ENCODE results near the gene UPB1.
"Not testable (repeated sequence)": the region's sequence is repeated elsewhere in the genome, so short reads cannot be mapped to it uniquely, and the experiment has no call there.

Gene UPB1

GRCh38 chr22:24504956-24505736 is 10.0 kb downstream of the UPB1 start:
- DNase-seq (ENCODE audit: low spot score) = no peak

- no peak for DNase-seq (ENCODE audit: low spot score)
These were observed 11.8 kb downstream of the UPB1 start for GRCh38 chr22:24506802-24507438.

DNA sequence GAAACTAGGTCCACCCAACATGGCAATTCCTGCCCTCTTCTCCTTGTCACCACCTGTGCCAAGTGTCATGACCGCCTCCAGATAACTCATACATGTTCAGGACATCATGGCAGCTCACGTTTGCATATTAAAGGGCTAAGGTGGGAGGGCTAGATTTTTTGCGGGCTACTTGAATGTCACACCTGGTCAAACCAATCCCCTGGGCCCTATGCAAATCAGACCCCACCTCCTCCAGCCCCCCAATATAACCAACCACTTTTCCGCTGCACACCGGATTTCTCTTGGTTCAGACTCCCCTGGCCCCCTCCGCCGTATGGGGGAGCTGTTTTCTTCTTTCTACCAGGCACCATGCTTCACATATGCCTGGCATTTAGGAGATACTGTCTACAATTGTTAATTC is 12.6 kb downstream of the UPB1 start:
- DNase-seq (ENCODE audit: low spot score) = no peak

GRCh38 chr22:24510637-24511625 is 15.8 kb downstream of the UPB1 start:
- no peak for DNase-seq (ENCODE audit: low spot score)

- DNase-seq (ENCODE audit: low spot score) = no peak
These were observed 16.9 kb downstream of the UPB1 start for GRCh38 chr22:24512043-24512442.

- no peak for DNase-seq (ENCODE audit: low spot score)
These were observed 18.5 kb downstream of the UPB1 start for GRCh38 chr22:24513378-24514240.

GRCh38 chr22:24514241-24515026 is 19.3 kb downstream of the UPB1 start:
- DNase-seq (ENCODE audit: low spot score) = no peak

GRCh38 chr22:24515027-24515338 is 19.9 kb downstream of the UPB1 start:
- DNase-seq (ENCODE audit: low spot score) = no peak

- no peak for DNase-seq (ENCODE audit: low spot score)
These were observed 21.2 kb downstream of the UPB1 start for GRCh38 chr22:24516301-24516737.

GRCh38 chr22:24517446-24517845 is 22.3 kb downstream of the UPB1 start:
- DNase-seq (ENCODE audit: low spot score) = no peak

DNA sequence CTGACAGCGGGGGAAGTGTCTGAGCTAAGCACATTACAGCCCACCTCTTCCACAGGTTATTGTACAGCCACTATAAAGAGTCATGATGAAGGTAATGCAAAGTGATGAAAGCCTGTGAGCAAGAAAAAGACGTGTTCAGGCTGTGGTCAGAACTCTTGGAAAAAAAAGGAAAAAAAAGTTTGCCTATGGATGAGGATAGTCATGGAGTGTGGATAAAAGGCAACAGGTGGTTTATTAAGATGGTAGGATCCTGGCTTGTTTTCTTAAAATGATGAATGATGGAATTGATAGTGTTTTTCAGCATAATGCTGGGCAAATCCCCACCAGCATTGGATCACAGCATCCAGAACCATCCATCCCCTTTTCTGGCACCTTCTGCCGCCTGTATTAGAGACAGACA is 23.1 kb downstream of the UPB1 start:
- DNase-seq (ENCODE audit: low spot score) = no peak

GRCh38 chr22:24518771-24519485 is 23.8 kb downstream of the UPB1 start:
- DNase-seq (ENCODE audit: low spot score) = no peak

DNA sequence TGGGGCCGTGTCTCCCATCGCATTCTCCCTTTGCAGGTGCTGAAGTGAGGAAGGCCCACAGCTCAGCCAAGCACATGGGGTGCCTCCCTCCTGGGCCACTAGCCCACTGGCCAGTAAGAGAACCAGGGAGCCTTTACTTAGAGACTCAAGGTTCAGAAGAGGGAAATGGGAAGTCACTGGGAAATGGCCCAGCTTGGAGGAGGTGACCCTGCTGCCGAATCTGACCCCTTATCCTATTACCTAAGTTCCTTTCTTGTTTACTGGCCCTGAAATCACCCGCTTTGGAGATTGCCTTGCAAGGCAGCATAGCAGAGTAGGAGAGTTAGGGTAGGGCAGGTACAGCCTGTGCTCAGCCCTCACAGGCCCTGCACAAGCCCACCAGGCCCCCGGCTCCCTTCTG is 24.4 kb downstream of the UPB1 start:
- no peak for DNase-seq (ENCODE audit: low spot score)

- no peak for DNase-seq (ENCODE audit: low spot score)
These were observed 26.7 kb downstream of the UPB1 start for GRCh38 chr22:24521791-24522245.

GRCh38 chr22:24523873-24524272 is 28.7 kb downstream of the UPB1 start:
- no peak for DNase-seq (ENCODE audit: low spot score)

- peak; percentile 72 for DNase-seq (ENCODE audit: low spot score)
These were observed 30.4 kb downstream of the UPB1 start for GRCh38 chr22:24525416-24526037.

DNA sequence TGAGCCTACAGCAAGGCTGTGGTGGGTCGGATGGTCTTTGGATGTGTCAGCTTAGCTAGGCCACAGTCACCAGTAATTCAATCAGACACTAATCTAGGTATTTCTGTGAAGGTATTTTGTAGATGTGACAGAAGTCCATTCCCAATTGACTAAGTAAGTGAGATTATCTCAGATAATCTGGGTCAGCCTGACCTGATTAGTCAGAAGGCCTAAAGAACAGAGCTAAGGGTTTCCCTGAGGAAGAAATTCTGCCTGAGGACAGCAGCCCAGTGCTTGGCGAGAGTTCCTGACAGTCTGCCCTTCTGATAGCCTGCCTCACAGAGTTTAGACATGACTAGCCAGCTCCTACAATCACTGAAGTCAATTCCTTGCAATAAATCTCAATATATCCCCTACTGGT is 31.1 kb downstream of the UPB1 start:
- no peak for DNase-seq (ENCODE audit: low spot score)

- DNase-seq (ENCODE audit: low spot score) = no peak
These were observed 34.8 kb downstream of the UPB1 start for GRCh38 chr22:24529898-24530297.

- not testable (repeated sequence) for DNase-seq (ENCODE audit: low spot score)
These were observed 35.8 kb downstream of the UPB1 start for GRCh38 chr22:24530968-24531367.

DNA sequence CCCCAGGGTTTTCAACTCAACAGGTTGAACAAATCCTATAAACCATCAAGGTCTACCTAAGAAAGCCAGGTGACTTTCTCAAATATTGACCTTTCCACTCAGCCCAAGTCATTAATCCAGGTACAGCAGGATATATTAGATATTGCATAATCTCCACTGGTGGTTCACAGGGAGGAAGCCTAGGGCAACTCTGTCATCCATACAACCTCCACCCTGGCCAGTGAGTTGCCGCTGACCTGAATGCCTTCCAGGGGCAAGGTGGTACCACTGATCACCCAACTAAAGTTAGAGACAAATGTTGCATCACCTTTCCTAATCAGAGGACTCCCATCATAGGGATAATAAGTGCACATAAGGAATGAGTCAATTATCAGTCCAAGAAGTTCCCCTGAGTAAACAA is 36.9 kb downstream of the UPB1 start:
- no peak for DNase-seq (ENCODE audit: low spot score)

Measured in globus pallidus (tissue), 1 donor.